NOMO-1 (cell line): ENCODE results near the gene PLA2G2D.

Experiments
- DNase-seq, 2 experiments: peaks; one replicate each; lab custom pipeline; 2025; ENCODE audit not compliant: unreplicated experiment in 2 of 2; lab: John Stamatoyannopoulos, UW

PLA2G2D gene

GRCh38 chr1:20090119-20090518 lies 29.2 kb downstream of the PLA2G2D start:
- no peak for DNase-seq

- DNase-seq = no peak
Observed at GRCh38 chr1:20089328-20090077, 29.8 kb downstream of the PLA2G2D start.

- no peak for DNase-seq
Observed at GRCh38 chr1:20087668-20088067, 31.7 kb downstream of the PLA2G2D start.

GRCh38 chr1:20086800-20087199 lies 32.5 kb downstream of the PLA2G2D start:
- no peak for DNase-seq

GRCh38 chr1:20083178-20083944 lies 36.0 kb downstream of the PLA2G2D start:
- no peak for DNase-seq

- DNase-seq = no peak
Observed at GRCh38 chr1:20082772-20083171, 36.6 kb downstream of the PLA2G2D start.

- no peak for DNase-seq
Observed at GRCh38 chr1:20081353-20081810, 38.0 kb downstream of the PLA2G2D start.

- peak; percentile 70 to 75 for DNase-seq
Observed at GRCh38 chr1:20080441-20081352, 38.6 kb downstream of the PLA2G2D start.

GRCh38 chr1:20079661-20080305 lies 39.6 kb downstream of the PLA2G2D start:
- DNase-seq = no peak

GRCh38 chr1:20078711-20079110 lies 40.6 kb downstream of the PLA2G2D start:
- no peak for DNase-seq

- DNase-seq = no peak
Observed at GRCh38 chr1:20078171-20078651, 41.1 kb downstream of the PLA2G2D start.

GRCh38 chr1:20076710-20077461 lies 42.5 kb downstream of the PLA2G2D start:
- DNase-seq = no peak

GRCh38 chr1:20076223-20076622 lies 43.1 kb downstream of the PLA2G2D start:
- DNase-seq = no peak

- DNase-seq = no peak
Observed at GRCh38 chr1:20075345-20075744, 44.0 kb downstream of the PLA2G2D start.

GRCh38 chr1:20074725-20075171 lies 44.6 kb downstream of the PLA2G2D start:
- no peak for DNase-seq

- DNase-seq = no peak
Observed at GRCh38 chr1:20074055-20074724, 45.1 kb downstream of the PLA2G2D start.

GRCh38 chr1:20073256-20073655 lies 46.1 kb downstream of the PLA2G2D start:
- no peak for DNase-seq

- no peak for DNase-seq
Observed at GRCh38 chr1:20072771-20073170, 46.6 kb downstream of the PLA2G2D start.

- DNase-seq = no peak
Observed at GRCh38 chr1:20071416-20071815, 47.9 kb downstream of the PLA2G2D start.
